ENCODE measurements around the gene OR1A1.
"Not testable (repeated sequence)": the region's sequence is repeated elsewhere in the genome, so short reads cannot be mapped to it uniquely, and the experiment has no call there.

The OR1A1 gene, protein sequence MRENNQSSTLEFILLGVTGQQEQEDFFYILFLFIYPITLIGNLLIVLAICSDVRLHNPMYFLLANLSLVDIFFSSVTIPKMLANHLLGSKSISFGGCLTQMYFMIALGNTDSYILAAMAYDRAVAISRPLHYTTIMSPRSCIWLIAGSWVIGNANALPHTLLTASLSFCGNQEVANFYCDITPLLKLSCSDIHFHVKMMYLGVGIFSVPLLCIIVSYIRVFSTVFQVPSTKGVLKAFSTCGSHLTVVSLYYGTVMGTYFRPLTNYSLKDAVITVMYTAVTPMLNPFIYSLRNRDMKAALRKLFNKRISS

DNA sequence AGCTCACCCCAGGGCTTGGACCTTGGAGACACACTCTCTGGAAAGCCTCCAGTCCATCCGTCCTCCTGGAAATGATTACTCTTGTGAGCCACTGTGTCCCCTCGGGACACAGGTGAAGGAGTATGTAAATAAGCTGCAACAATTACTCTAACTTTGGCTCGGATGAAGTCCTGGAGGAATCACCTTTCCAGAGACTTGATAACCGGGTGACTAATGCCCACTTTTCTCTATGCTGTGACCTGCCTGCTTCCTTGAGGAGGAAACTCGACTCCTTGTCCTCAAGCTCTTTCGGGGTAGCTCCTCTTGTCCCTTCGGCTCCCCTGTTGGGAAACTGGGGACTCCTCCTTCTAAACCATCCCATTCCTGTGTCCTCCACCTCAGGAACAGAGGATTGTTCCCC, at the start of gene OR1A1:
OR1A1 (plus strand) TSS at position 301 of the 400 bp plus-strand sequence. CDS start 7,954 bp downstream, outside the sequence.
- DNase-seq, result no peak

DNA sequence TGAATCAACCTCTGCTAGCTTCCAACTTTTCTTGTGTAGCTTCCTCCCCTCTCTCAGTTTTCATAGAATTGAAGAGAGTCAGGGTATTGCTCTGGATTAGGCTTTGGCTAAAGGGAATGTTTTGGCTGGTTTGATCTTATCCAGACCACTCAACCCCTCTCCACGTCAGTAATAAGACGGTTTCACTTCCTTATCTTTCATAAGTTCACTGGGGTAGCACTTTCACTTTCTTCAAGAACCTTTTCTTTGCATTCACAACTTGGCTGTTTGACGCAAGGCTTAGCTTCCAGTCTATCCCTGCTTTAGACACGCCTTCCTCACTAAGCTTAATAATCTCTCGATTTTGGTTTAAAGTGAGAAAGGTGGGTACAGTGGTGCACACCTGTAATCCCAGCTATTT, 39.9 kb upstream of the OR1A1 start:
- no peak for DNase-seq

DNA sequence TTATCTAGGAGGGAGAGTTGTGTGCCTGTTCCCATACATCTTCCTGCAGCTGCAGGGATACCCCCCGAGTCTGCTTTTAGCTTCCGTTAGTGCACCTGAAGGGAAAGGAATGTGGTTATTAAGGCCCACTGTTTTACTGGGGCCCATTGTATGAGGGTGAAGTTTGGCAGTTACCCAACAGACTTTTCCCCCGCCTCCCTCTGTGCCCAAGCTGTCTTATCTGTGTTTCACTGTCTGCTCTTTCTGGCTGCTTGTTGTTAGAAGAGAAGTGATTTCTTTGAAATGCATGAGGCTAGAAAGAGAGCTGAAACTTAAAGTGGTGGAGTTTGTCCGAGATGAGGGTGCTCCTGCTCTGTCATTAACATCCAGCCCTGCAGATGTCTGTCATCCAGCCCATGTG, 17.5 kb upstream of the OR1A1 start:
- no peak for DNase-seq

DNA sequence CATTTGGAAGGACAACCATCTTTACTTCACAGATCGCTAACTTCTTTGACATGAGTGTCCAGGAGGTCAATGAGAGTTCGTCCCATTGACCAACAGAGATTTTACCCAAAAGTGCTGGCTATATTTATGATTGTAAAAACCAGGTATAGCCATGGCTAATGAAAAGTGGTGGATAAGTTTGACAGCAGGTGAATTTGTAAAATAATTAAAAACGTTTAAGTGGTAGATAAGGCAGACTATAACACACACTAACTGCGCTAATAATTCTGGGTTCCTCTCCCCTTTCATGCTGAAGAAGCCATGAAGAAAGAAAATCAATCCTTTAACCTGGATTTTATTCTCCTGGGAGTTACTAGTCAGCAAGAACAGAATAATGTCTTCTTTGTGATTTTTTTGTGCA, 10.2 kb upstream of the OR1A1 start, which contains the start of gene OR1A2:
OR1A2 (plus strand) TSS at position 301 of the 400 bp plus-strand sequence; CDS start at position 301, 0 bp downstream.
- no peak for DNase-seq

DNA sequence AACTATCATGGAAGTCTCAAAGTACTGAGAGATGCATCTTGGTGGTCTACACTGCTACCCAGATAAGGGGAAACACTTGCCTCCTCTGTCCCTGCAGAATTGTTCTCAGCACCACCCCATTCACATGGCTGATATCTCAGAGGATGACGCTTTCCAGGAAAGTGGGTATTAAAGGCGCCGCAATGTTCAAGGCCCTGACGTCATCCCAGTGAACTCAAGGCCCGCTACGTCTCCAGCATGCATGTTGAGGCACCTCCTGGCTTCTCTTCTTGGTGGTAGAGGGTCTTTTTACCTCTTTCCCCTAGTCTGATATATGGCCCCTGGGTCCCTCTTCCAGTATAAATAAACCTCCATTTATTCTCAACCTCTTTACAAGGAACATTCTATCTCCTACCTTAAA, 1.0 kb downstream of the OR1A1 start:
- no peak for DNase-seq

DNA sequence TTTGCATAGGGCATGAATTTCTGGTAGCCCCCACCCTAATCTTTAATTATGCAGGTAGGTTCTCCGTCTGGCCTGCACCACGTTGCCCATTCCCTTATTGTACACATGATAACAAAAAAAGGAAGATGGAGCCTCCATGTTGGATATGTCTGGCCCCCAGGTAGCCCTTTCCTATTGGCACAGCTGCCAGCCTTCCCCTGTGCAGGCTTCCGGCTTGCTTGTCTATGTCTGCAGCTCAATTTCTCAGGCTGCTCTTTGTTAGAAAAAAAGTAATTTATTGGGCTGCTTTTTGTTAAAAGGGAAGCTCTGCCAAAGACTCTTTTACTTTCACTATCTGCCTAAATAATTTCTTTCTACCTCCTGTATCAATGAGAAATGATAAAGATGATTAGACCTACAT, 5.5 kb downstream of the OR1A1 start:
- no peak for DNase-seq

DNA sequence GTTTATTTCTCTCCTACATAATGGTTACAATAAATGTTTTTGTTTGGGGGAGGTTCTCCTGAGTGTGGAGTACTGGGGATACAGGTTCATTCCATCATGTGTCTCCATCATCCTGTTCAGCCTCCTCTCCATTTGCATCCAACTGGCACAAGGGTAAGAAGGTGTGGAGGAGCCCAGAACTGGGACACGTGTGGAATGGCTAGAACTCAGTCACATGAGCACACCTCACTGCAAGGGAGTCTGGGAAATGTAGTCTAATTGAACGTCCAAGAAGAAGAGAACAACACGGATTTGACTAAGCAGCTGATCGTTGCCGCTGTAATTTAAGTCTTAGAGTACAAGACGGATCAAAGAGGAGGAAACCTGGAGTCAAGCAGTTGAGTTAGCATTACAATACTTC, 6.1 kb downstream of the OR1A1 start:
- no peak for DNase-seq

DNA sequence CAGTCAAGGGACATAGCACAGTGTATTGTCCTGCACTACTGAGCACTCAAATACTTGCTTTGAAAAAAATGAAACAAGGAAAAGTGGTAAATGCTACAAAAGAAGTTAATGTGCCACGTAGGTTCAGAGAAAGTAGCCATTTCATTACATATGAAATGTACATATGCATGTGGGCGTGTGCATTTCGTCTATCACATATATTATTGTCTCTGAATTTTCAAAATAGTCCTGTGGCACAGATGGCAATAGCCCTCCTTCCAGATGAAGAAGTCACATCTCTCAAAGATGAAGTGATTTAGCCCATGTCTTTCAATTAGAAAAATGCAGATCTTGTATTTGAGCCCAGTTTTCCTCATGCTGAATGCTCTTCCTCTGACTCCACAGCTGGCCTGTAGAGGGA, 12.5 kb downstream of the OR1A1 start:
- DNase-seq, result not testable (repeated sequence)

DNA sequence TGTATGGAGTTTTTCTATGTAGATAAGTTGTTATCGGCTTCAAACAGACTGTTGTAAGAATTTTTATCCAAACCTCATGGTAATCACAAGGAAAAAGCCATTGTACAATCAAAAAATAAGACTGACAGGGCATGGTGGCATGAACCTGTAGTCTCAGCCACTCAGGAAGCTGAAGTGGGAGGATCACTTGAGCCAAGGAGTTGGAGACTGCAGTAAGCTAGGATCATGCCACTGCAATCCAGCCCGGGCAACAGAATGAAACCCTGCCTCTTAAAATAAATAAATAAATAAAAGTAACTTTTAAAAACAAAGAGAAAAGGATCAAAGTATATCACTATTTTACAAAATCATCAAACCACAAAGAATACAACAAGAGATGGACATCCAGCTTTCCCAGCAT, 14.4 kb downstream of the OR1A1 start:
- DNase-seq, result no peak

DNA sequence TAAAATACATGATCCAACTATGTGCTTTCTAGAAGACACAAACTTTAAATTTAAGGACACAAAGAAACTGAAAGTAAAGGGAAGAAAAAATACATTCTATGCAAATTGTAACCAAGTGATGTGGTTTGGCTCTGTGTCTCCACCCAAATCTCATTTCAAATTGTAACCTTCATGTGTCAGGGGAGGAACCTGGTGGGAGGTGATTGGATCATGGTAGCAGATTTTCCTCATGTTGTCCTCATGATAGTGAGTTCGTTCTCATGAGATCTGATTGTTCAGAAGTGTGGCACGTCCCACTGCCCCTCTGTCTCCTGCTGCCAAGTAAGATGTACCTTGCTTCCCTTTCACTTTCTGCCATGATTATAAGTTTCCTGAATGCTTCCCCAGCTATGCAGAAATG, 15.0 kb downstream of the OR1A1 start:
- no peak for DNase-seq

DNA sequence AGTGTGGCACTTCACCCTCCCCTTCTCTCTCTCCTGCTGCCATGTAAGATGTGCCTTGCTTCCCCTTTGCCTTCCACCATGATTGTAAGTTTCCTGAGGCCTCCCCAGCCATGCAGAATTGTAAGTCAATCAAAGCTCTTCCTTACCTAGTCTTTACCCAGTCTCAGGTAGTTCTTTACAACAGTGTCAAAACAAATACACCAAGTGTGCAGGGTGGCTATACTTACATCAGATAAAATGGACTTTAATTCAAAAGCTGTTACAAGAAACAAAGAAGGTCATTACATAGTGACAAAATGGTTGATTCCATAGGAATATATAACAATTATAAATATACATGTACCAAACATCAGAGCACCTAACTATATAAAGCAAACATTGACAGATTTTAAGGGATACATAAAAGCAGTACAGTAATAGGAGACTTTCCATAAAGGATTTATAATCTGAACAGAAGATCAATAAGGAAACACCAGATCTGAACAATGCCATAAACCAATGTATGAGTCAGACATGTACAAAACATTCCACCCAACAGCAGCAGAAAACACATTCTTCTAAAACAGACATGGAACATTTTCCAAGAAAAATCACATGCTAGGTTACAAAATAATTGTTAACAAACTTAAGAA, 17.4 kb downstream of the OR1A1 start:
- DNase-seq, result not testable (repeated sequence)

DNA sequence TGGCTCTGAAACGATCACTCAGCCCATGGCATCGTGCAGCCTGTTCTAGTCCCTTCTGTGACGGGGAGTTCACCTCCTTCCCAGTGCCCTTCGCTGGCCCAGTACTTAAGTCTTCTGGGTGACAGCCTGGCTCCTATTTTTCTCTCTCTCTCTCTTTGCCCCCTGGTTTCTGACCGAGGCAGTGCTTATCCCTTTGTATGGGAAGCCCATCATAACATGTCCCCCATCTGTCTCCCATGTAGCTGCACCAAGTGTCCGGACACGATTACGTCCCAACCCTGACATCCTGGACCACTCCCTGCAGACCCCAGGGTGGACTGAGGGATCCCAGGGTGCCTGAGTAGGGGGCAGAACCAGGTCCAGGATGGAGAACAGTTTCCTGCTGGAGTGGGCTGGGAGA, 24.8 kb downstream of the OR1A1 start:
- DNase-seq, result not testable (repeated sequence)

DNA sequence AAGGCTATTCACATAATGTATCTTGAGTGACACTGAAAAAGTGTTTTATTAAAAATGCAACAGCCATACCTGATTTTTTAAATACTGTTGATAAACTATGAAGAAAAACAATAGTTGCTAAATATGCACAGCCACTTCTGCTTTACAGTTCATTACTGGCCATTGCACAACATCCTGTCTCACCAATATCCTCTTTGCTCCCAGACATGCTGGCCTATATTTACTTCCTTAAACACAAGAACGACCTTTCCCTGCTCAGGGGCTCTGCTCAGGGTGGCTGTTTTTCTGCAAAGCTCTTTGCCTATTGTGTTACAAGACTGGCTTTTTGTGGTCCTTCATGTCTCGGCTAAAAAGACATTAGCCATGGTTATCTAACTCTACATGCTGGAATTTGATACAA, 31.2 kb downstream of the OR1A1 start:
- DNase-seq, result not testable (repeated sequence)

DNA sequence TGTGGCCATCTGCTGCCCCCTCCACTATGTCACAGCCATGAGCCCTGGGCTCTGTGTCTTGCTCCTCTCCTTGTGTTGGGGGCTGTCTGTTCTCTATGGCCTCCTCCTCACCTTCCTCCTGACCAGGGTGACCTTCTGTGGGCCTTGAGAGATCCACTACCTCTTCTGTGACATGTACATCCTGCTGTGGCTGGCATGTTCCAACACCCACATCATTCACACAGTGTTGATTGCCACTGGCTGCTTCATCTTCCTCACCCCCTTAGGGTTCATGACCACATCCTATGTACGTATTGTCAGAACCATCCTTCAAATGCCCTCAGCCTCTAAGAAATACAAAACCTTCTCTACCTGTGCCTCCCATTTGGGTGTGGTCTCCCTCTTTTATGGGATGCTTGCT, 33.6 kb downstream of the OR1A1 start:
- DNase-seq, result not testable (repeated sequence)

DNA sequence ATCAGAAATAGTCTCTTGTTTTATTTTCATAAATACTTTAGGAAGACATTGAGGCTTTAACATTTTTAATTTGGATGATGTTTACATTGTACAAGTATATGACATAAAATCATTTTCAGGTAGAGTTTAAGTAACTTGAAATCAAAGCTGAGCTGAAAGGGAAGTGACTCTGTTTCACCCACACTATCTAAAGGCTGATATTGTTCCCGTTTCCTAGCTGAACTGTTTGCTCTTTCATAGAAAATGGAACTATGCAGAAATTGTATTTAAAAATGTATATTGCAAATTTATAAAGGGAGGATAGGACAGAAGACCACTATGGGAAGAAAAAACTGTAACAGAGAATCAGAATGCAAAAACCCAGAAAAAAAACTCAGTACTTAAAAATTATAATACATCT, 37.4 kb downstream of the OR1A1 start:
- DNase-seq, result not testable (repeated sequence)

DNA sequence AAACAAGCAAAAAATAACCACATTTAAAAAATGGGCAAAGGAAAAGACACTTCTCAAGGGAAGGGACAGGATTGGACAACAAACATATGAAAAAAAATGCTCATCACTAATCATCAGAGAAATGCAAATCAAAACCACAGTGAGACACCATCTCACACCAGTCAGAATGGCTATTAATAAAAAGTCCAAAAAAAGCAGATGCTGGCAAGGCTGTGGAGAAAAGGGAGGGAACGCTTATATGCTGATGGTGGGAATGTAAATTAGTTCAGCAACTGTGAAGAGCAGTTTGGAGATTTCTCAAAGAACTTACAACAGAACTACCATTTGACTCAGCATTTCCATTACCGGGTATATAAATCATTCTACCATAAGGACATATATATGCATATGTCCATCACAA, 41.5 kb downstream of the OR1A1 start:
- DNase-seq, result not testable (repeated sequence)

DNA sequence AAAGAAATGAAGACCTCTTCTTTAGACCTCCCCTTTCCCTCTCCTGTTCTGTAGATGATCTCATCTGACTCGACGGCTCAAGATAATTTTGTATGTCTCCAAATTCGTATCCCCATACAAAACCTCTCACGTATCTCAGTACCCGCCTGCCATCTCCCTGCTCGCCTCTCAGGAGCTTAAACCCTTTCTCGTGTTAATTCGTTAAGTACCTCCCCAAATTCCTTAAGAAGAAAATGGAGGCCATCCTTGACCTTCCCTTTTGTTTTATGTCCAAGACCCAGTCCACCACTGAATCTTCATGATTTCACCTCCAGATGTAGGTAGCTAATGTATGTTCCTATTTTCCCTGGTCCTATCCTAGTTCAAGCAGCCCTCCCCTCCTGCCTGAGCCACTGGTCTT, 49.1 kb downstream of the OR1A1 start:
- no peak for DNase-seq

DNA sequence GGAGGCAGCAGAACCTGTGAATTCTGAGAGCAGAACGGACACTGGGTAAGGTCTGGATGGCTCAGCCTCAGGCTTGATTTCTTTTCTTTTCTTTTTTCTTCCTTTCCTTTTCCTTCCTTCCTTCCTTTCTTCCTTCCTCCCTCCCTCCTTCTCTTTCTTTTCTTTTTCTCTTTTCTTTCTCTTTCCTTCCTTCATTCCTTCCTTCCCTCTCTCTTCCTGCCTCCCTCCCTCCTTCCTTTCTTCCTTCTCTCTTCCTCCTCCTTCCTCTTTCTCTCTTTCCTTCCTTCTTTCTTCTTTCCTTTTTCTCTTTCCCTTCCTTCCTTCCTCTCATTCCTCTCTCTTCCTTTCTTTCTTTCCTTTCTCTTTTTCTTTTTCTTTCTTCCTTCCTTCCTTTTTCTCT, 52.7 kb downstream of the OR1A1 start:
- no peak for DNase-seq

DNA sequence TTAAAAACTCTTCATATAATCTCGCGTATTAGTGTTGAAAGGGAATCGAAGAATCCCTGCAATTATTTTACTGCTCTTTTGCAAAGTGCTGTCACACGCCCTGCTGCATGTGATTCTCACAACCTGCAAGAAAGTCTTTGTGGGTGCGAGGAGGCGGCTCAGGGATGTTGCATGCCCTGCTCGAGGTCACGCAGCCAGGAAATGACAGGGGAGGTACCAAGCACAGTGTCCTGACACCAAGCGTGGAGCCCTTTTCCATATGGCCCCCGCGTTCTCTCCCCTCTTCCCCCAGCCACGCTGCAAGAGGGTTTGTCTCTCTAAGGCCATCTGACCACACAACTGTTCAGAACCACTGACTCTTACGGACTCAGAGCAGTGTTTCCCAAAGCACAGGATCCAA, 53.1 kb downstream of the OR1A1 start:
- no peak for DNase-seq
